Measurements from ENCODE around the gene RXRA. TPM values are rescaled to one million over a fixed set of nuclear protein-coding genes. Genes with fewer than 3 reads are reported as not detected.

Gene RXRA
- total RNA-seq, 4 donors from 2014 or later, result 27.3 to 70.5 (median 58.6) TPM

DNA sequence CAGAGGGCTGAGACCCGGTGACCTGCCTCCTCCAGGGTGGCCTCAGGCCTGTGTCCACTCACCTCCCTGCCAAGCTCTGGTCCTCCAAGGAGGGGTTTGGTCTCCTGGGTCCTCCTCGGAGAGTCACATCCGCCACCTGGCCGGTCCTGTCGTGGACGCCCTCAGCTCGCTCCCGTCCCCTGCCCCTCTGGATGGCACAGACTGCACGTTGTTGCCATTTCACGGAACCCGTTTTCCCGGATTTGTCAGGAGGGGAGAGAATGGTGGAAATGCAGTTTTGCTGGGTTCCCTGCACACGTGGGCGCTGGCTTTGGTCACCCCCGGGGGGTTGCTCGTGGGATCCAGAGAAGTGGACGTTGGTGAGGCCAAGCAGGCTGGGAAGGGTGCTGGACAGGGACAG lies 62.7 kb downstream of the RXRA start:
- intact Hi-C loops (cut with DNase I; ENCODE audit: low total_unique reads), result no loop called here
- no peak overlapping the region for H3K4me3 ChIP-seq
- no peak overlapping the region for H3K27ac ChIP-seq
- H3K27me3 ChIP-seq, result no peaks in the 10 kb centered on the region
- no peaks in the 10 kb centered on the region for H3K36me3 ChIP-seq
- in situ Hi-C loops (cut with MboI; ENCODE audit: low pct_ligation_motif_present in 1 of 4, low pct_unique_long_range_greater_than_20kb in 1 of 4, low sequenced_read_pairs in 3 of 4), result no loop called here
- H3K9me3 ChIP-seq, result no peaks in the 10 kb centered on the region
- TF ChIP-seq EP300 (IDR thresholded peaks at IDR 0.05; ENCODE audit: low read depth), result no peak
- TF ChIP-seq POLR2AphosphoS5 (IDR thresholded peaks at IDR 0.05), result no peak
- no peak for TF ChIP-seq CTCF (IDR thresholded peaks at IDR 0.05)
- no peak for TF ChIP-seq POLR2A (IDR thresholded peaks at IDR 0.05)
- no peak for DNase-seq
- peaks cover 38 to 86% (median 57%) of the 10 kb centered on the region in 4 donors for H3K4me1 ChIP-seq
- 91% methylated on average over 17 of the region's 17 CpGs; no CpG with 5 or more reads in 1 of the 2 donors for WGBS, 2 donors (ENCODE audit: low coverage in 1 of 2)

- no peak for TF ChIP-seq POLR2A (IDR thresholded peaks at IDR 0.05)
- Histone ChIP-seq H3K27me3 (no peaks in the 10 kb centered on the region), H3K9me3 (no peaks in the 10 kb centered on the region), H3K27ac (no peak overlapping the region), H3K36me3 (no peaks in the 10 kb centered on the region), H3K4me1 (peaks cover 33 to 83% (median 55%) of the 10 kb centered on the region in 4 donors), H3K4me3 (no peak overlapping the region)
- in situ Hi-C loops (cut with MboI; ENCODE audit: low pct_ligation_motif_present in 1 of 4, low pct_unique_long_range_greater_than_20kb in 1 of 4, low sequenced_read_pairs in 3 of 4) (no loop called here), intact Hi-C loops (cut with DNase I; ENCODE audit: low total_unique reads) (no loop called here)
- DNase-seq, result no peak
- 85% methylated on average over 5 of the region's 13 CpGs; no CpG with 5 or more reads in 1 of the 2 donors for WGBS, 2 donors (ENCODE audit: low coverage in 1 of 2)
These were observed 63.4 kb downstream of the RXRA start for GRCh38 chr9:134389642-134390041.

DNA sequence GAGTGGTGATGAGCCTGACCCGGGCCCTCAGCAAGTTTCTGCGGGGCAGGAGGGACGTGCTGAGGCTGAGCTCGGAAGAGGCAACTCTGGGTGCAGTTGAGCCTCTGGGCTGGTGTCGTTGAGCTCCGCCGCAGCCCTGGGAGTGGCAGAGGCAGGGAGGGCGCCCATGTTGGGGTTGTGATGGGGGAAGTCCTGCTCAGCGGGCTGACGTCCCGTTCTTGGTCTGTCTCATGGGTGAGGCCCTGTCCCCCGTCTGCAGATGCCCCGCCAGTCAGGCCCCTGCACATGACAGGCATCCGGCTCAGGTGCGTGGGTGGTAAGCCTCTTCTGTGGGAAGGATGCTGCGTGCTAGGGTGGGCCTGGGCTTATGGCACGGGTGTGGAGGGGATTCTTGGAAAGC lies 64.3 kb downstream of the RXRA start:
- DNase-seq, result no peak
- intact Hi-C loops (cut with DNase I; ENCODE audit: low total_unique reads) (no loop called here), in situ Hi-C loops (cut with MboI; ENCODE audit: low pct_ligation_motif_present in 1 of 4, low pct_unique_long_range_greater_than_20kb in 1 of 4, low sequenced_read_pairs in 3 of 4) (no loop called here)
- Histone ChIP-seq H3K9me3 (no peaks in the 10 kb centered on the region), H3K4me3 (no peak overlapping the region), H3K36me3 (no peaks in the 10 kb centered on the region), H3K4me1 (peaks cover 32 to 83% (median 48%) of the 10 kb centered on the region in 4 donors), H3K27me3 (no peaks in the 10 kb centered on the region), H3K27ac (peak overlapping the region in 1 of 4 donors; percentile 38)
- TF ChIP-seq POLR2A (IDR thresholded peaks at IDR 0.05) (no peak), POLR2AphosphoS5 (IDR thresholded peaks at IDR 0.05) (no peak), EP300 (IDR thresholded peaks at IDR 0.05; ENCODE audit: low read depth) (no peak), CTCF (IDR thresholded peaks at IDR 0.05) (no peak)
- 66% methylated on average over 17 of the region's 17 CpGs; no CpG with 5 or more reads in 1 of the 2 donors for WGBS, 2 donors (ENCODE audit: low coverage in 1 of 2)

GRCh38 chr9:134390947-134391318 lies 64.7 kb downstream of the RXRA start:
- intact Hi-C loops (cut with DNase I; ENCODE audit: low total_unique reads), result no loop called here
- Histone ChIP-seq H3K4me3 (no peak overlapping the region), H3K27ac (peak overlapping the region in 2 of 4 donors; percentile 23 to 38), H3K4me1 (peaks cover 33 to 83% (median 48%) of the 10 kb centered on the region in 4 donors), H3K9me3 (no peaks in the 10 kb centered on the region), H3K27me3 (no peaks in the 10 kb centered on the region), H3K36me3 (no peaks in the 10 kb centered on the region)
- DNase-seq, result no peak
- 61% methylated on average over 11 of the region's 11 CpGs; no CpG with 5 or more reads in 1 of the 2 donors for WGBS, 2 donors (ENCODE audit: low coverage in 1 of 2)
- in situ Hi-C loops (cut with MboI; ENCODE audit: low pct_ligation_motif_present in 1 of 4, low pct_unique_long_range_greater_than_20kb in 1 of 4, low sequenced_read_pairs in 3 of 4), result no loop called here
- TF ChIP-seq EP300 (IDR thresholded peaks at IDR 0.05; ENCODE audit: low read depth) (no peak), CTCF (IDR thresholded peaks at IDR 0.05) (no peak), POLR2A (IDR thresholded peaks at IDR 0.05) (no peak)

Data from transverse colon (tissue), 4 donors.